GM12878 (cell line): ENCODE measurements around the gene NAT9. TPM values are rescaled to one million over a fixed set of nuclear protein-coding genes. Genes with fewer than 3 reads are reported as not detected.

Source experiments
- ATAC-seq: fragments of 200-7000 bp; cut with Tn5 transposase; 3 replicates; pipeline ENCODE4 v1.9.1; 2020; ENCODE audit warnings: mild to moderate bottlenecking, moderate library complexity
- BruUV-seq: library from RNA; stranded (reverse); fragments of 400-500 nt; replicated peaks from 2 replicates; lab custom pipeline; 2021; lab: Mats Ljungman, UMichigan
- CTCF ChIA-PET: fragments of 300-600 bp; sonication (Branson Sonifier 250); formaldehyde crosslinking; extraction: SDS; loops from one replicate; lab custom pipeline; 2021; ENCODE audit warnings: inconsistent platforms; lab: Yijun Ruan, JAX
- POLR2A ChIA-PET: fragments of 350-600 bp; formaldehyde crosslinking; extraction: SDS; loops from one replicate; lab custom pipeline; 2021; ENCODE audit warnings: inconsistent platforms; lab: Charles Lee
- RAD21 ChIA-PET: fragments of 300-600 bp; sonication (Branson Sonifier 250); formaldehyde crosslinking; loops from one replicate; lab custom pipeline; 2023; ENCODE audit warnings: antibody characterized with exemption; ENCODE audit not compliant: unreplicated experiment; lab: Charles Lee
- SMC1A ChIA-PET: fragments of 300-600 bp; sonication (Branson Sonifier 250); formaldehyde crosslinking; loops from one replicate; lab custom pipeline; 2023; ENCODE audit not compliant: unreplicated experiment, uncharacterized antibody; lab: Charles Lee
- DNase-seq: peaks from one replicate; pipeline ENCODE4 v3.0.0-alpha.2; 2011; ENCODE audit warnings: low read depth, low spot score
- FAIRE-seq: peaks from 3 replicates; lab custom pipeline; 2011; peaks lifted over from hg19 to GRCh38; lab: Jason Lieb, UNC
- H2AFZ ChIP-seq: 2 replicates; pipeline ENCODE4 v1.6.0; 2011; ENCODE audit warnings: low read depth, low read length, control low read depth; ENCODE audit not compliant: control insufficient read depth
- H3K27ac ChIP-seq: 2 replicates; pipeline ENCODE4 v1.5.1; 2011; ENCODE audit warnings: control low read depth; ENCODE audit not compliant: control insufficient read depth, insufficient read depth
- H3K27me3 ChIP-seq, 2 experiments: replicated peaks in 1 of 2; 2 replicates each; pipeline versions ENCODE4 v1.6.0 to v1.6.1; 2011; ENCODE audit warnings: low read length in 1 of 2; ENCODE audit not compliant: control insufficient read depth in 2 of 2, insufficient read depth in 2 of 2
- H3K36me3 ChIP-seq, 2 experiments: 2 replicates each; pipeline ENCODE4 v1.5.1; 2011; ENCODE audit warnings: low read length in 1 of 2; ENCODE audit not compliant: control insufficient read depth in 2 of 2, insufficient read depth in 2 of 2
- H3K4me1 ChIP-seq: 2 replicates; pipeline ENCODE4 v1.6.1; 2011; ENCODE audit warnings: mild to moderate bottlenecking, low read length, moderate library complexity, mixed read lengths; ENCODE audit not compliant: control insufficient read depth, insufficient read depth
- H3K4me2 ChIP-seq: 2 replicates; pipeline ENCODE4 v1.6.0; 2011; ENCODE audit warnings: control low read depth; ENCODE audit not compliant: control insufficient read depth, insufficient read depth
- H3K4me3 ChIP-seq: fragments of 200-600 bp; sonication (generic); 2 replicates; pipeline ENCODE4 v1.5.1; 2016
- H3K79me2 ChIP-seq: 2 replicates; pipeline ENCODE4 v1.6.0; 2011; ENCODE audit warnings: low read length; ENCODE audit not compliant: control insufficient read depth, insufficient read depth
- H3K9ac ChIP-seq: 2 replicates; pipeline ENCODE4 v1.8.0; 2011; ENCODE audit warnings: low read length, control low read depth, mixed read lengths; ENCODE audit not compliant: control insufficient read depth, insufficient read depth
- H3K9me3 ChIP-seq: replicated peaks from 3 replicates; pipeline ENCODE4 v1.5.1; 2011; ENCODE audit warnings: mild to moderate bottlenecking, low read length; ENCODE audit not compliant: control insufficient read depth, insufficient read depth
- H4K20me1 ChIP-seq: 2 replicates; pipeline ENCODE4 v1.6.0; 2011; ENCODE audit not compliant: control insufficient read depth, insufficient read depth
- CEBPZ ChIP-seq: fragments of 150-350 bp; IDR thresholded peaks from 2 replicates; pipeline ENCODE4 v1.6.1; 2016; ENCODE audit warnings: low read depth, low read length
- CHD1 ChIP-seq: IDR thresholded peaks from 2 replicates; pipeline ENCODE4 v1.6.1; 2012; ENCODE audit warnings: low read depth, low read length, improper control_type of control experiment
- EED ChIP-seq: sonication (generic); IDR thresholded peaks from 2 replicates; pipeline ENCODE4 v1.6.1; 2016; ENCODE audit warnings: antibody characterized with exemption, low read depth
- ESRRA ChIP-seq: IDR thresholded peaks from 2 replicates; pipeline ENCODE4 v1.6.1; 2012; ENCODE audit warnings: mild to moderate bottlenecking, low read length, improper control_type of control experiment
- FOXK2 ChIP-seq: fragments of 450-650 bp; IDR thresholded peaks from 2 replicates; pipeline ENCODE4 v1.6.1; 2017; ENCODE audit warnings: mild to moderate bottlenecking, moderate library complexity
- NFYB ChIP-seq: IDR thresholded peaks from 2 replicates; pipeline ENCODE4 v1.6.1; 2011; ENCODE audit warnings: low read depth, mild to moderate bottlenecking, low read length, improper control_type of control experiment, moderate library complexity; ENCODE audit not compliant: insufficient read depth
- POLR2A ChIP-seq: IDR thresholded peaks from 2 replicates; pipeline ENCODE4 v1.6.1; 2011; ENCODE audit warnings: low read depth, mild to moderate bottlenecking, low read length
- RUNX3 ChIP-seq: IDR thresholded peaks from 2 replicates; pipeline ENCODE4 v1.6.1; 2012; ENCODE audit warnings: low read length, inconsistent platforms
- SREBF2 ChIP-seq: IDR thresholded peaks from 2 replicates; pipeline ENCODE4 v1.6.1; 2012; ENCODE audit warnings: mild to moderate bottlenecking, low read length
- SRF ChIP-seq, 2 experiments: IDR thresholded peaks; 2 replicates each; pipeline ENCODE4 v1.6.1; 2011; ENCODE audit warnings: low read depth in 2 of 2, low read length in 2 of 2, mild to moderate bottlenecking in 1 of 2, moderate library complexity in 1 of 2
- ZNF217 ChIP-seq: fragments of 450-650 bp; IDR thresholded peaks from 2 replicates; pipeline ENCODE4 v1.6.1; 2017; ENCODE audit warnings: antibody characterized with exemption, mild to moderate bottlenecking
- ZNF384 ChIP-seq: IDR thresholded peaks from 2 replicates; pipeline ENCODE4 v1.6.1; 2012; ENCODE audit warnings: low read depth, mild to moderate bottlenecking, low read length, improper control_type of control experiment, borderline replicate concordance
- ZNF687 ChIP-seq: fragments of 450-650 bp; IDR thresholded peaks from 2 replicates; pipeline ENCODE4 v1.6.1; 2017; ENCODE audit warnings: mild to moderate bottlenecking, moderate library complexity
- WGBS: methylation state at CpG from one replicate; pipeline ENCODE4 v1.1.6; 2016; ENCODE audit warnings: low lambda C conversion rate; ENCODE audit not compliant: insufficient replicate concordance, insufficient coverage; ENCODE audit errors: missing lambda C conversion rate; 5-methylcytosine and 5-hydroxymethylcytosine counted together
- in situ Hi-C: fragments of 300-500 bp; cut with MboI; formaldehyde crosslinking; loops from 9 replicates; pipeline ENCODE4 v1.14.3; 2018; ENCODE audit warnings: mixed read lengths
- intact Hi-C: fragments of 100-400 bp; cut with micrococcal nuclease; formaldehyde crosslinking; loops from one replicate; pipeline ENCODE4 v1.14.2; 2022; ENCODE audit not compliant: unreplicated experiment
- polyA plus RNA-seq, 11 experiments: library from polyadenylated mRNA; depleted of rRNA in 4 of 11; unstranded in 6 of 11; stranded (reverse) in 5 of 11; fragments of >200 nt; fragmentation: Nextera tagmentation in 4 of 11; fragmentation: Illumina TruSeq in 1 of 11; extraction: Ambion mirVana in 4 of 11; extraction: Trizol in 1 of 11; gene quantifications; 1 replicate in 1 of 11; 2 replicates in 10 of 11; pipeline versions ENCODE4 v1.2.1 to v1.2.3, GENCODE V29; 2011 to 2016; ENCODE audit warnings: inconsistent platforms in 2 of 11, missing spikeins in 2 of 11, low read depth in 1 of 11
- total RNA-seq, 4 experiments: library from RNA; depleted of rRNA in 3 of 4; stranded (reverse); fragments of >200 nt in 3 of 4; fragmentation: Illumina TruSeq in 1 of 4; extraction: Trizol in 1 of 4; gene quantifications; 2 replicates each; pipeline versions ENCODE4 v1.2.1 to v1.2.3, GENCODE V29; 2013 to 2021
- TF ChIP-seq, protein P1 (sequence below): fragments of 450-650 bp; conservative IDR thresholded peaks from 2 replicates; pipeline ENCODE4 v1.6.1; 2017; ENCODE audit warnings: mild to moderate bottlenecking, moderate library complexity

Gene NAT9
- total and polyA plus RNA-seq, 10 of the 15 experiments (the other 5 are each of a cell fraction or from before 2014, with no cell fraction given), result 3.5 to 45.3 (median 27.3) TPM

DNA sequence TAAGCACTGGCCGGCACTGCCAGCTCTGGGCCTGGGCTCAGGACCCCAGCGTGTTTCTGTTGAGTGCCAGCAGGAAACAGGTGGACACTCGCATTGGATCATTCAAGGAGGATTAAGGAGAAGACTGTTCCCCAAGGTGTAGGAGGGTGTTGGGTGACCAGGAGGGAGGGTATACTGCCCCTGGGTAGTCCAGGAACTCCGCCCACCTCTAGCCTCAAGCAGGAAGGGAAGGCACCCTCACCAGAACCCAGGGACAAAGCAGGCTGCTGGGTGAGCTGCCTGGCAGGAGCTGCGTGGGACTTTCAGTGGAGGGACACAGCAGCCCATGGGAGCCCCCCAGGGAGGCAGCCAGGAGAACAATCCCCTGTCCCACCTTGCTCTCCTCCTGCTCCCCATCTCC is 46.8 kb downstream of the NAT9 start:
- H2AFZ ChIP-seq, result no peak overlapping the region
- FAIRE-seq (no peak), DNase-seq (no peak), ATAC-seq (no peak)
- POLR2A ChIA-PET, result no interaction called here
- CTCF ChIA-PET, result interaction anchor here (1.4 kb wide), 1 partner anchor 72 kb away, joined by 3 read pairs; no protein-coding TSS in a partner anchor
- H3K4me1 ChIP-seq, result peaks cover 11% of the 10 kb centered on the region
- no peak overlapping the region for H3K4me3 ChIP-seq
- intact Hi-C loops (no loop called here), in situ Hi-C loops (no loop called here)
- RAD21 ChIA-PET, result no interaction called here
- WGBS, result 92% methylated on average over 5 of the region's 5 CpGs
- H3K27me3 ChIP-seq, result no peaks in the 10 kb centered on the region
- SMC1A ChIA-PET, result no interaction called here
- H3K9ac ChIP-seq, result no peak overlapping the region
- no peaks in the 10 kb centered on the region for H3K79me2 ChIP-seq
- no TSS peak for BruUV-seq
- no peaks in the 10 kb centered on the region for H3K36me3 ChIP-seq
- no peaks in the 10 kb centered on the region for H4K20me1 ChIP-seq
- no peak overlapping the region for H3K4me2 ChIP-seq
- H3K27ac ChIP-seq, result no peak overlapping the region
- H3K9me3 ChIP-seq, result no peaks in the 10 kb centered on the region; the same call in 2 of the 3 replicates
- TF ChIP-seq SRF (IDR thresholded peaks at IDR 0.05; ENCODE audit: low read depth in 2 of 2, low read length in 2 of 2), result no peak
- no peak for TF ChIP-seq RUNX3
- no peak for TF ChIP-seq FOXK2
- no peak for TF ChIP-seq EED
- no peak for TF ChIP-seq SREBF2
- TF ChIP-seq, protein P1, sequence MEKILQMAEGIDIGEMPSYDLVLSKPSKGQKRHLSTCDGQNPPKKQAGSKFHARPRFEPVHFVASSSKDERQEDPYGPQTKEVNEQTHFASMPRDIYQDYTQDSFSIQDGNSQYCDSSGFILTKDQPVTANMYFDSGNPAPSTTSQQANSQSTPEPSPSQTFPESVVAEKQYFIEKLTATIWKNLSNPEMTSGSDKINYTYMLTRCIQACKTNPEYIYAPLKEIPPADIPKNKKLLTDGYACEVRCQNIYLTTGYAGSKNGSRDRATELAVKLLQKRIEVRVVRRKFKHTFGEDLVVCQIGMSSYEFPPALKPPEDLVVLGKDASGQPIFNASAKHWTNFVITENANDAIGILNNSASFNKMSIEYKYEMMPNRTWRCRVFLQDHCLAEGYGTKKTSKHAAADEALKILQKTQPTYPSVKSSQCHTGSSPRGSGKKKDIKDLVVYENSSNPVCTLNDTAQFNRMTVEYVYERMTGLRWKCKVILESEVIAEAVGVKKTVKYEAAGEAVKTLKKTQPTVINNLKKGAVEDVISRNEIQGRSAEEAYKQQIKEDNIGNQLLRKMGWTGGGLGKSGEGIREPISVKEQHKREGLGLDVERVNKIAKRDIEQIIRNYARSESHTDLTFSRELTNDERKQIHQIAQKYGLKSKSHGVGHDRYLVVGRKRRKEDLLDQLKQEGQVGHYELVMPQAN, result no peak
- TF ChIP-seq CHD1, result no peak
- no peak for TF ChIP-seq ZNF217
- no peak for TF ChIP-seq CEBPZ
- TF ChIP-seq NFYB, result no peak
- no peak for TF ChIP-seq ZNF687
- TF ChIP-seq ZNF384, result no peak
- TF ChIP-seq POLR2A, result no peak
- no peak for TF ChIP-seq ESRRA
